Measurements from ENCODE around the gene PHF11.

GRCh38 chr13:49553888-49554287, 58.1 kb downstream of the PHF11 start:
- TF ChIP-seq POLR2A (IDR thresholded peaks at IDR 0.05): no peak
- TF ChIP-seq CTCF (IDR thresholded peaks at IDR 0.05): no peak

All from testis (tissue), 2 donors.